Keratinocyte (primary cell): ENCODE measurements around the gene SMIM10L2A. TPM values are rescaled to one million over a fixed set of nuclear protein-coding genes. Genes with fewer than 3 reads are reported as not detected.

Source experiments
- DNase-seq: peaks from one replicate; pipeline ENCODE4 v3.0.0-alpha.2; 2011; ENCODE audit warnings: low read depth, missing footprints, low spot score
- FAIRE-seq: peaks from 2 replicates; lab custom pipeline; 2011; peaks lifted over from hg19 to GRCh38; lab: Jason Lieb, UNC
- H2AFZ ChIP-seq: 2 replicates; pipeline ENCODE4 v1.6.0; 2012; ENCODE audit warnings: low read length, control low read depth, inconsistent platforms; ENCODE audit not compliant: control insufficient read depth
- H3K27ac ChIP-seq: 2 replicates; pipeline ENCODE4 v1.5.1; 2011; ENCODE audit warnings: low read length; ENCODE audit not compliant: control insufficient read depth, insufficient read depth
- H3K27me3 ChIP-seq: 3 replicates; pipeline ENCODE4 v1.6.0; 2011; ENCODE audit warnings: low read length; ENCODE audit not compliant: control insufficient read depth, insufficient read depth; ENCODE audit errors: extremely low read depth
- H3K36me3 ChIP-seq, 2 experiments: 2 replicates in 1 of 2; 3 replicates in 1 of 2; pipeline ENCODE4 v1.5.1; 2011; ENCODE audit warnings: low read length in 2 of 2, mild to moderate bottlenecking in 1 of 2; ENCODE audit not compliant: control insufficient read depth in 2 of 2, insufficient read depth in 2 of 2; ENCODE audit errors: extremely low read depth in 1 of 2
- H3K4me1 ChIP-seq: 3 replicates; pipeline ENCODE4 v1.5.1; 2011; ENCODE audit warnings: low read length; ENCODE audit not compliant: control insufficient read depth, insufficient read depth; ENCODE audit errors: extremely low read depth
- H3K4me2 ChIP-seq: 3 replicates; pipeline ENCODE4 v1.6.0; 2011; ENCODE audit warnings: low read depth, low read length; ENCODE audit not compliant: control insufficient read depth, insufficient read depth; ENCODE audit errors: extremely low read depth
- H3K4me3 ChIP-seq, 3 experiments: fragments of 200-600 bp in 1 of 3; sonication (generic) in 1 of 3; 2 replicates in 2 of 3; 3 replicates in 1 of 3; pipeline ENCODE4 v1.5.1; 2011 to 2016; ENCODE audit warnings: low read length in 3 of 3, mild to moderate bottlenecking in 3 of 3, control low read depth in 2 of 3, inconsistent platforms in 1 of 3, low read depth in 1 of 3, mixed read lengths in 1 of 3, mixed run types in 1 of 3, moderate library complexity in 1 of 3; ENCODE audit not compliant: control insufficient read depth in 2 of 3, insufficient read depth in 2 of 3; ENCODE audit errors: extremely low read depth in 1 of 3
- H3K79me2 ChIP-seq: 2 replicates; pipeline ENCODE4 v1.6.0; 2012; ENCODE audit warnings: low read length; ENCODE audit not compliant: control insufficient read depth, insufficient read depth
- H3K9ac ChIP-seq: 3 replicates; pipeline ENCODE4 v1.6.0; 2011; ENCODE audit warnings: low read length; ENCODE audit not compliant: control insufficient read depth, insufficient read depth; ENCODE audit errors: extremely low read depth
- H3K9me1 ChIP-seq: 3 replicates; pipeline ENCODE4 v1.6.0; 2011; ENCODE audit warnings: low read length; ENCODE audit not compliant: control insufficient read depth, insufficient read depth; ENCODE audit errors: extremely low read depth
- H3K9me3 ChIP-seq: 2 replicates; pipeline ENCODE4 v1.5.1; 2012; ENCODE audit warnings: low read depth, low read length; ENCODE audit not compliant: control insufficient read depth
- H4K20me1 ChIP-seq: 3 replicates; pipeline ENCODE4 v1.6.0; 2011; ENCODE audit warnings: low read length; ENCODE audit not compliant: control insufficient read depth, insufficient read depth; ENCODE audit errors: extremely low read depth
- CTCF ChIP-seq, 3 experiments: IDR thresholded peaks in 1 of 3; conservative IDR thresholded peaks in 1 of 3; optimal IDR thresholded peaks in 1 of 3; 2 replicates in 2 of 3; 3 replicates in 1 of 3; pipeline versions ENCODE3 to v1.5.1; 2011; ENCODE audit warnings: low read length in 3 of 3, mild to moderate bottlenecking in 3 of 3, moderate library complexity in 2 of 3, control low read depth in 1 of 3, inconsistent platforms in 1 of 3; ENCODE audit not compliant: insufficient read depth in 2 of 3; ENCODE audit errors: extremely low read depth in 1 of 3
- EZH2 ChIP-seq: IDR thresholded peaks from one replicate; pipeline ENCODE4 v1.6.1; 2012; ENCODE audit warnings: inconsistent platforms, mild to moderate bottlenecking, low read length, moderate library complexity
- dilution Hi-C: fragments of 300-500 bp; cut with MboI; formaldehyde crosslinking; loops from one replicate; pipeline ENCODE4 v1.7.0; 2020; ENCODE audit warnings: low sequenced_read_pairs; ENCODE audit not compliant: extremely low pct_ligation_motif_present
- polyA plus RNA-seq, 5 experiments: library from polyadenylated mRNA; depleted of rRNA in 3 of 5; stranded (reverse) in 3 of 5; stranded (forward) in 1 of 5; unstranded in 1 of 5; fragments of >200 nt; gene quantifications; 1 replicate in 1 of 5; 2 replicates in 3 of 5; 3 replicates in 1 of 5; pipeline versions ENCODE4 v1.2.1 to v1.2.3, GENCODE V29; 2011 to 2012; ENCODE audit warnings: missing spikeins in 2 of 5, low read depth in 1 of 5, low replicate concordance in 1 of 5

Gene SMIM10L2A
- polyA plus RNA-seq, 1 donor (not counting 4 experiments of a cell fraction or from before 2014, with no cell fraction given): 0.49 TPM

- Histone ChIP-seq H3K9ac (no peak overlapping the region), H3K9me3 (peaks cover 7% of the 10 kb centered on the region), H3K4me3 (no peak overlapping the region), H3K9me1 (no peaks in the 10 kb centered on the region), H3K79me2 (no peaks in the 10 kb centered on the region), H3K27me3 (no peaks in the 10 kb centered on the region), H3K27ac (no peak overlapping the region), H3K36me3 (no peaks in the 10 kb centered on the region), H2AFZ (no peak overlapping the region), H4K20me1 (no peaks in the 10 kb centered on the region), H3K4me1 (no peaks in the 10 kb centered on the region), H3K4me2 (no peak overlapping the region)
- DNase-seq: no peak
- FAIRE-seq: no peak
- TF ChIP-seq CTCF (optimal IDR thresholded peaks at IDR 0.05 in 1 of 3, IDR thresholded peaks at IDR 0.05 in 1 of 3, conservative IDR thresholded peaks at IDR 0.05 in 1 of 3; ENCODE audit: extremely low read depth in 1 of 3, insufficient read depth in 2 of 3, low read length in 3 of 3) (no peak), EZH2 (no peak)
- dilution Hi-C loops: no loop called here
Observed at GRCh38 chrX:135433531-135434257, 11.9 kb downstream of the SMIM10L2A start.

GRCh38 chrX:135434258-135435138 is 12.8 kb downstream of the SMIM10L2A start:
- TF ChIP-seq CTCF (optimal IDR thresholded peaks at IDR 0.05 in 1 of 3, IDR thresholded peaks at IDR 0.05 in 1 of 3, conservative IDR thresholded peaks at IDR 0.05 in 1 of 3; ENCODE audit: extremely low read depth in 1 of 3, insufficient read depth in 2 of 3, low read length in 3 of 3) (no peak), EZH2 (no peak)
- no peaks in the 10 kb centered on the region for H4K20me1 ChIP-seq
- no peaks in the 10 kb centered on the region for H3K79me2 ChIP-seq
- dilution Hi-C loops: no loop called here
- no peaks in the 10 kb centered on the region for H3K36me3 ChIP-seq
- no peak overlapping the region for H2AFZ ChIP-seq
- H3K9me3 ChIP-seq: peaks cover 7% of the 10 kb centered on the region
- DNase-seq: no peak
- H3K9me1 ChIP-seq: no peaks in the 10 kb centered on the region
- no peak overlapping the region for H3K4me3 ChIP-seq
- H3K9ac ChIP-seq: no peak overlapping the region
- no peak overlapping the region for H3K4me2 ChIP-seq
- H3K27me3 ChIP-seq: no peaks in the 10 kb centered on the region
- H3K27ac ChIP-seq: no peak overlapping the region
- H3K4me1 ChIP-seq: no peaks in the 10 kb centered on the region
- no peak for FAIRE-seq
